GM18870 (cell line): ENCODE data around the gene ATP2B2.

ENCODE experiments used
- ATAC-seq: cut with Tn5 transposase; IDR thresholded peaks from one replicate; pipeline ENCODE4 v1.9.1; 2021; ENCODE audit warnings: moderate library complexity; ENCODE audit not compliant: unreplicated experiment

Gene ATP2B2

GRCh38 chr3:10405816-10406215, 99.6 kb downstream of the ATP2B2 start:
- ATAC-seq: no peak

GRCh38 chr3:10404876-10405275, 100.5 kb downstream of the ATP2B2 start:
- no peak for ATAC-seq

GRCh38 chr3:10404377-10404776, 101.0 kb downstream of the ATP2B2 start:
- no peak for ATAC-seq

GRCh38 chr3:10401990-10402761, 103.2 kb downstream of the ATP2B2 start:
- ATAC-seq: no peak

- ATAC-seq: no peak
Observed at GRCh38 chr3:10400749-10401495, 104.5 kb downstream of the ATP2B2 start.

- ATAC-seq: no peak
Observed at GRCh38 chr3:10400050-10400748, 105.2 kb downstream of the ATP2B2 start.

GRCh38 chr3:10399634-10400033, 105.8 kb downstream of the ATP2B2 start:
- no peak for ATAC-seq

- no peak for ATAC-seq
Observed at GRCh38 chr3:10398341-10398740, 107.0 kb downstream of the ATP2B2 start.

GRCh38 chr3:10397879-10398278, 107.5 kb downstream of the ATP2B2 start:
- ATAC-seq: no peak

GRCh38 chr3:10396931-10397330, 108.5 kb downstream of the ATP2B2 start:
- ATAC-seq: no peak

GRCh38 chr3:10396083-10396482, 109.3 kb downstream of the ATP2B2 start:
- no peak for ATAC-seq

- no peak for ATAC-seq
Observed at GRCh38 chr3:10395671-10396070, 109.7 kb downstream of the ATP2B2 start.

GRCh38 chr3:10395196-10395595, 110.2 kb downstream of the ATP2B2 start:
- no peak for ATAC-seq

GRCh38 chr3:10394491-10395025, 110.8 kb downstream of the ATP2B2 start:
- no peak for ATAC-seq

GRCh38 chr3:10393514-10393913, 111.9 kb downstream of the ATP2B2 start:
- no peak for ATAC-seq

- ATAC-seq: no peak
Observed at GRCh38 chr3:10392906-10393461, 112.4 kb downstream of the ATP2B2 start.

GRCh38 chr3:10392244-10392643, 113.1 kb downstream of the ATP2B2 start:
- no peak for ATAC-seq

GRCh38 chr3:10391391-10391790, 114.0 kb downstream of the ATP2B2 start:
- ATAC-seq: no peak

GRCh38 chr3:10390641-10391373, 114.6 kb downstream of the ATP2B2 start:
- ATAC-seq: no peak

- no peak for ATAC-seq
Observed at GRCh38 chr3:10389995-10390394, 115.4 kb downstream of the ATP2B2 start.
